GM23338 (cell line): ENCODE data around the gene BICD2. TPM values are rescaled to one million over a fixed set of nuclear protein-coding genes. Genes with fewer than 3 reads are reported as not detected.

Experiments used
- ATAC-seq: fragments of 200-7000 bp; cut with Tn5 transposase; 3 replicates; pipeline ENCODE4 v1.9.1; 2020
- DNase-seq: peaks from one replicate; pipeline ENCODE4 v3.0.0-alpha.2; 2015; ENCODE audit warnings: low spot score
- H2AFZ ChIP-seq: fragments of 200-600 bp; sonication (generic); 2 replicates; pipeline ENCODE4 v1.8.0; 2016; ENCODE audit warnings: antibody characterized with exemption, mild to moderate bottlenecking, moderate library complexity
- H3F3A ChIP-seq: fragments of 200-600 bp; sonication (generic); replicated peaks from 2 replicates; pipeline ENCODE4 v1.8.0; 2017; ENCODE audit warnings: antibody characterized with exemption, mixed run types, low read depth
- H3K27ac ChIP-seq: fragments of 200-600 bp; sonication (generic); 2 replicates; pipeline ENCODE4 v1.6.1; 2016; ENCODE audit warnings: low read depth
- H3K27me3 ChIP-seq: fragments of 200-600 bp; sonication (generic); 2 replicates; pipeline ENCODE4 v1.8.0; 2016; ENCODE audit warnings: mild to moderate bottlenecking, mixed run types, moderate library complexity; ENCODE audit not compliant: insufficient read depth
- H3K36me3 ChIP-seq: fragments of 200-600 bp; sonication (generic); 2 replicates; pipeline ENCODE4 v1.8.0; 2016; ENCODE audit warnings: mild to moderate bottlenecking; ENCODE audit not compliant: insufficient read depth
- H3K4me1 ChIP-seq: fragments of 200-600 bp; sonication (generic); 2 replicates; pipeline ENCODE4 v1.8.0; 2016; ENCODE audit warnings: mild to moderate bottlenecking, moderate library complexity; ENCODE audit not compliant: insufficient read depth
- H3K4me2 ChIP-seq: fragments of 200-600 bp; sonication (generic); 2 replicates; pipeline ENCODE4 v1.7.1; 2017; ENCODE audit warnings: mixed run types
- H3K4me3 ChIP-seq: fragments of 200-600 bp; sonication (generic); 2 replicates; pipeline ENCODE4 v1.6.1; 2016; ENCODE audit warnings: mixed run types
- H3K79me2 ChIP-seq: fragments of 200-600 bp; sonication (generic); replicated peaks from 2 replicates; pipeline ENCODE4 v1.8.0; 2017; ENCODE audit warnings: mild to moderate bottlenecking; ENCODE audit not compliant: insufficient read depth
- H3K9me2 ChIP-seq: fragments of 200-600 bp; sonication (generic); 2 replicates; pipeline ENCODE4 v1.8.0; 2017; ENCODE audit not compliant: insufficient read depth
- H4K20me1 ChIP-seq: fragments of 200-600 bp; sonication (generic); replicated peaks from 2 replicates; pipeline ENCODE4 v1.8.0; 2017; ENCODE audit warnings: mild to moderate bottlenecking; ENCODE audit not compliant: insufficient read depth
- H3K27ac Mint-ChIP-seq: 2 replicates; pipeline ENCODE4 v1.8.0; 2020; ENCODE audit warnings: inconsistent platforms, mild to moderate bottlenecking, moderate library complexity, mixed read lengths
- H3K27me3 Mint-ChIP-seq: 3 replicates; pipeline ENCODE4 v1.8.0; 2022; ENCODE audit warnings: low read depth, mild to moderate bottlenecking, moderate library complexity, mixed read lengths, inconsistent platforms; ENCODE audit not compliant: insufficient read depth, poor library complexity
- H3K36me3 Mint-ChIP-seq: 3 replicates; pipeline ENCODE4 v1.8.0; 2021; ENCODE audit warnings: low read depth, mild to moderate bottlenecking, inconsistent platforms, moderate library complexity, mixed read lengths
- H3K4me1 Mint-ChIP-seq: 3 replicates; pipeline ENCODE4 v1.8.0; 2020; ENCODE audit warnings: mild to moderate bottlenecking, inconsistent platforms, mixed read lengths
- H3K4me3 Mint-ChIP-seq: 3 replicates; pipeline ENCODE4 v1.8.0; 2021; ENCODE audit warnings: moderate library complexity, mild to moderate bottlenecking, inconsistent platforms, mixed read lengths
- H3K9me3 Mint-ChIP-seq: 3 replicates; pipeline ENCODE4 v1.8.0; 2020; ENCODE audit warnings: moderate library complexity, mild to moderate bottlenecking, inconsistent platforms, mixed read lengths
- CREB1 ChIP-seq: fragments of 250-450 bp; sonication (Bioruptor Pico); IDR thresholded peaks from 2 replicates; pipeline ENCODE4 v1.5.0; 2020; ENCODE audit warnings: low read depth, mild to moderate bottlenecking, moderate library complexity
- EZH2 ChIP-seq: fragments of 200-600 bp; sonication (generic); IDR thresholded peaks from one replicate; pipeline ENCODE4 v1.8.0; 2017; ENCODE audit warnings: antibody characterized with exemption, mild to moderate bottlenecking, low read depth; ENCODE audit not compliant: unreplicated experiment
- EZH2phosphoT487 ChIP-seq: fragments of 200-600 bp; sonication (generic); IDR thresholded peaks from one replicate; pipeline ENCODE4 v1.8.1; 2018; ENCODE audit warnings: antibody characterized with exemption; ENCODE audit not compliant: unreplicated experiment
- JUNB ChIP-seq: IDR thresholded peaks from one replicate; pipeline ENCODE4 v1.6.1; 2016; ENCODE audit warnings: antibody characterized with exemption; ENCODE audit not compliant: unreplicated experiment
- NANOG ChIP-seq: IDR thresholded peaks from 2 replicates; pipeline ENCODE4 v1.6.1; 2016; ENCODE audit warnings: antibody characterized with exemption, borderline replicate concordance
- POLR2AphosphoS5 ChIP-seq: IDR thresholded peaks from 2 replicates; pipeline ENCODE4 v1.6.1; 2016; ENCODE audit warnings: antibody characterized with exemption, low read depth
- STAT1 ChIP-seq: IDR thresholded peaks from one replicate; pipeline ENCODE4 v1.6.1; 2016; ENCODE audit warnings: antibody characterized with exemption; ENCODE audit not compliant: unreplicated experiment
- ZNF114 ChIP-seq: fragments of 250-450 bp; sonication (Bioruptor Pico); IDR thresholded peaks from 2 replicates; pipeline ENCODE4 v1.5.0; 2020; ENCODE audit warnings: mild to moderate bottlenecking, moderate library complexity
- ZNF331 ChIP-seq: fragments of 250-450 bp; sonication (Bioruptor Pico); IDR thresholded peaks from 2 replicates; pipeline ENCODE4 v1.5.0; 2020; ENCODE audit warnings: low read depth, mild to moderate bottlenecking, moderate library complexity
- polyA plus RNA-seq: library from polyadenylated mRNA; unstranded; fragments of >200 nt; fragmentation: Nextera tagmentation; extraction: Ambion mirVana; gene quantifications from 2 replicates; pipeline ENCODE4 v1.2.1, GENCODE V29; 2016
- total RNA-seq: library from RNA; depleted of rRNA; stranded (reverse); fragments of >200 nt; shearing (Covaris generic); gene quantifications from 2 replicates; pipeline ENCODE4 v1.2.3, GENCODE V29; 2014
- TF ChIP-seq, protein P1 (sequence below): IDR thresholded peaks from 2 replicates; pipeline ENCODE4 v1.6.1; 2016; ENCODE audit warnings: antibody characterized with exemption
- TF ChIP-seq, protein P2 (sequence below): IDR thresholded peaks from one replicate; pipeline ENCODE4 v1.6.1; 2018; ENCODE audit warnings: antibody characterized with exemption; ENCODE audit not compliant: unreplicated experiment
- TF ChIP-seq, protein P3 (sequence below), 2 experiments: fragments of 200-600 bp in 1 of 2; sonication (generic) in 1 of 2; conservative IDR thresholded peaks; 2 replicates each; pipeline versions ENCODE4 v1.5.1 to v1.6.1; 2016 to 2017; ENCODE audit warnings: antibody characterized with exemption in 2 of 2, low read depth in 2 of 2, mild to moderate bottlenecking in 2 of 2, moderate library complexity in 1 of 2
- TF ChIP-seq, protein P4 (sequence below): fragments of 250-450 bp; sonication (Bioruptor Pico); IDR thresholded peaks from 2 replicates; pipeline ENCODE4 v1.5.0; 2020; ENCODE audit warnings: mild to moderate bottlenecking, moderate library complexity

The BICD2 gene
- total and polyA plus RNA-seq, 2 experiments from 2014 or later: 8.7 to 34.3 TPM

DNA sequence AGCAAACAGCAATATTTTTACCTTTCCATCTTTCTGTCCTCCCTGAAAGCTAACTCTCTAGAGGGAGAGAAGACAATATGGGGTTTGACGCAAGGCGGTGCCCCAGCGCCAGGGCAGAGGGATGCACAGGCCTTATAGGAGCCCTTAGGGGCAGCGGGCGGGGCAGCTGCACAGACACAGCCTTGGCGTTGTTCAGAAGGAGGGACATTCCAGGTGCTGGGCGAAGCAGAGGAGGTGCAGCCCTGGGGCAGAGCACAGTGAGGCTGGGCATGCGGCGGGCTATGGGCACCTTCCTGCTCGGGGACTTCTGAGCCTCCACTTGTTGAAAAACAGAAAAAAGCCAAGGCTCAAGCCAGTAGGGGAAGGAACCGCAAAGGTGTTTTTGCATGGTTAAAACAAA lies 33.7 kb upstream of the BICD2 start:
- Histone ChIP-seq H3K4me2 (no peak overlapping the region), H2AFZ (no peak overlapping the region), H3K27ac (no peak overlapping the region), H3K79me2 (no peaks in the 10 kb centered on the region), H4K20me1 (no peaks in the 10 kb centered on the region), H3K4me3 (no peak overlapping the region), H3K27me3 (no peaks in the 10 kb centered on the region), H3K9me2 (no peaks in the 10 kb centered on the region), H3F3A (no peaks in the 10 kb centered on the region), H3K4me1 (peaks cover 6% of the 10 kb centered on the region; the same call in 1 of the 2 replicates), H3K36me3 (no peaks in the 10 kb centered on the region)
- H3K4me1 Mint-ChIP-seq: no peaks in the 10 kb centered on the region; the same call in 2 of the 3 replicates
- H3K36me3 Mint-ChIP-seq: no peaks in the 10 kb centered on the region
- no peak overlapping the region for H3K27ac Mint-ChIP-seq
- no peaks in the 10 kb centered on the region for H3K9me3 Mint-ChIP-seq
- DNase-seq (no peak), ATAC-seq (no peak)
- TF ChIP-seq, protein P1, sequence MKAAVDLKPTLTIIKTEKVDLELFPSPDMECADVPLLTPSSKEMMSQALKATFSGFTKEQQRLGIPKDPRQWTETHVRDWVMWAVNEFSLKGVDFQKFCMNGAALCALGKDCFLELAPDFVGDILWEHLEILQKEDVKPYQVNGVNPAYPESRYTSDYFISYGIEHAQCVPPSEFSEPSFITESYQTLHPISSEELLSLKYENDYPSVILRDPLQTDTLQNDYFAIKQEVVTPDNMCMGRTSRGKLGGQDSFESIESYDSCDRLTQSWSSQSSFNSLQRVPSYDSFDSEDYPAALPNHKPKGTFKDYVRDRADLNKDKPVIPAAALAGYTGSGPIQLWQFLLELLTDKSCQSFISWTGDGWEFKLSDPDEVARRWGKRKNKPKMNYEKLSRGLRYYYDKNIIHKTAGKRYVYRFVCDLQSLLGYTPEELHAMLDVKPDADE: no peak
- TF ChIP-seq EZH2phosphoT487 (no peak), ZNF331 (no peak), ZNF114 (CRISPR knock-in tag) (no peak), CREB1 (CRISPR knock-in tag) (no peak), NANOG (no peak), JUNB (no peak), EZH2 (no peak), POLR2AphosphoS5 (no peak), STAT1 (no peak)
- TF ChIP-seq, protein P2, sequence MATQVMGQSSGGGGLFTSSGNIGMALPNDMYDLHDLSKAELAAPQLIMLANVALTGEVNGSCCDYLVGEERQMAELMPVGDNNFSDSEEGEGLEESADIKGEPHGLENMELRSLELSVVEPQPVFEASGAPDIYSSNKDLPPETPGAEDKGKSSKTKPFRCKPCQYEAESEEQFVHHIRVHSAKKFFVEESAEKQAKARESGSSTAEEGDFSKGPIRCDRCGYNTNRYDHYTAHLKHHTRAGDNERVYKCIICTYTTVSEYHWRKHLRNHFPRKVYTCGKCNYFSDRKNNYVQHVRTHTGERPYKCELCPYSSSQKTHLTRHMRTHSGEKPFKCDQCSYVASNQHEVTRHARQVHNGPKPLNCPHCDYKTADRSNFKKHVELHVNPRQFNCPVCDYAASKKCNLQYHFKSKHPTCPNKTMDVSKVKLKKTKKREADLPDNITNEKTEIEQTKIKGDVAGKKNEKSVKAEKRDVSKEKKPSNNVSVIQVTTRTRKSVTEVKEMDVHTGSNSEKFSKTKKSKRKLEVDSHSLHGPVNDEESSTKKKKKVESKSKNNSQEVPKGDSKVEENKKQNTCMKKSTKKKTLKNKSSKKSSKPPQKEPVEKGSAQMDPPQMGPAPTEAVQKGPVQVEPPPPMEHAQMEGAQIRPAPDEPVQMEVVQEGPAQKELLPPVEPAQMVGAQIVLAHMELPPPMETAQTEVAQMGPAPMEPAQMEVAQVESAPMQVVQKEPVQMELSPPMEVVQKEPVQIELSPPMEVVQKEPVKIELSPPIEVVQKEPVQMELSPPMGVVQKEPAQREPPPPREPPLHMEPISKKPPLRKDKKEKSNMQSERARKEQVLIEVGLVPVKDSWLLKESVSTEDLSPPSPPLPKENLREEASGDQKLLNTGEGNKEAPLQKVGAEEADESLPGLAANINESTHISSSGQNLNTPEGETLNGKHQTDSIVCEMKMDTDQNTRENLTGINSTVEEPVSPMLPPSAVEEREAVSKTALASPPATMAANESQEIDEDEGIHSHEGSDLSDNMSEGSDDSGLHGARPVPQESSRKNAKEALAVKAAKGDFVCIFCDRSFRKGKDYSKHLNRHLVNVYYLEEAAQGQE: no peak
- TF ChIP-seq, protein P3, sequence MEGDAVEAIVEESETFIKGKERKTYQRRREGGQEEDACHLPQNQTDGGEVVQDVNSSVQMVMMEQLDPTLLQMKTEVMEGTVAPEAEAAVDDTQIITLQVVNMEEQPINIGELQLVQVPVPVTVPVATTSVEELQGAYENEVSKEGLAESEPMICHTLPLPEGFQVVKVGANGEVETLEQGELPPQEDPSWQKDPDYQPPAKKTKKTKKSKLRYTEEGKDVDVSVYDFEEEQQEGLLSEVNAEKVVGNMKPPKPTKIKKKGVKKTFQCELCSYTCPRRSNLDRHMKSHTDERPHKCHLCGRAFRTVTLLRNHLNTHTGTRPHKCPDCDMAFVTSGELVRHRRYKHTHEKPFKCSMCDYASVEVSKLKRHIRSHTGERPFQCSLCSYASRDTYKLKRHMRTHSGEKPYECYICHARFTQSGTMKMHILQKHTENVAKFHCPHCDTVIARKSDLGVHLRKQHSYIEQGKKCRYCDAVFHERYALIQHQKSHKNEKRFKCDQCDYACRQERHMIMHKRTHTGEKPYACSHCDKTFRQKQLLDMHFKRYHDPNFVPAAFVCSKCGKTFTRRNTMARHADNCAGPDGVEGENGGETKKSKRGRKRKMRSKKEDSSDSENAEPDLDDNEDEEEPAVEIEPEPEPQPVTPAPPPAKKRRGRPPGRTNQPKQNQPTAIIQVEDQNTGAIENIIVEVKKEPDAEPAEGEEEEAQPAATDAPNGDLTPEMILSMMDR (conservative IDR thresholded peaks at IDR 0.05; ENCODE audit: low read depth in 2 of 2): no peak
- TF ChIP-seq, protein P4, sequence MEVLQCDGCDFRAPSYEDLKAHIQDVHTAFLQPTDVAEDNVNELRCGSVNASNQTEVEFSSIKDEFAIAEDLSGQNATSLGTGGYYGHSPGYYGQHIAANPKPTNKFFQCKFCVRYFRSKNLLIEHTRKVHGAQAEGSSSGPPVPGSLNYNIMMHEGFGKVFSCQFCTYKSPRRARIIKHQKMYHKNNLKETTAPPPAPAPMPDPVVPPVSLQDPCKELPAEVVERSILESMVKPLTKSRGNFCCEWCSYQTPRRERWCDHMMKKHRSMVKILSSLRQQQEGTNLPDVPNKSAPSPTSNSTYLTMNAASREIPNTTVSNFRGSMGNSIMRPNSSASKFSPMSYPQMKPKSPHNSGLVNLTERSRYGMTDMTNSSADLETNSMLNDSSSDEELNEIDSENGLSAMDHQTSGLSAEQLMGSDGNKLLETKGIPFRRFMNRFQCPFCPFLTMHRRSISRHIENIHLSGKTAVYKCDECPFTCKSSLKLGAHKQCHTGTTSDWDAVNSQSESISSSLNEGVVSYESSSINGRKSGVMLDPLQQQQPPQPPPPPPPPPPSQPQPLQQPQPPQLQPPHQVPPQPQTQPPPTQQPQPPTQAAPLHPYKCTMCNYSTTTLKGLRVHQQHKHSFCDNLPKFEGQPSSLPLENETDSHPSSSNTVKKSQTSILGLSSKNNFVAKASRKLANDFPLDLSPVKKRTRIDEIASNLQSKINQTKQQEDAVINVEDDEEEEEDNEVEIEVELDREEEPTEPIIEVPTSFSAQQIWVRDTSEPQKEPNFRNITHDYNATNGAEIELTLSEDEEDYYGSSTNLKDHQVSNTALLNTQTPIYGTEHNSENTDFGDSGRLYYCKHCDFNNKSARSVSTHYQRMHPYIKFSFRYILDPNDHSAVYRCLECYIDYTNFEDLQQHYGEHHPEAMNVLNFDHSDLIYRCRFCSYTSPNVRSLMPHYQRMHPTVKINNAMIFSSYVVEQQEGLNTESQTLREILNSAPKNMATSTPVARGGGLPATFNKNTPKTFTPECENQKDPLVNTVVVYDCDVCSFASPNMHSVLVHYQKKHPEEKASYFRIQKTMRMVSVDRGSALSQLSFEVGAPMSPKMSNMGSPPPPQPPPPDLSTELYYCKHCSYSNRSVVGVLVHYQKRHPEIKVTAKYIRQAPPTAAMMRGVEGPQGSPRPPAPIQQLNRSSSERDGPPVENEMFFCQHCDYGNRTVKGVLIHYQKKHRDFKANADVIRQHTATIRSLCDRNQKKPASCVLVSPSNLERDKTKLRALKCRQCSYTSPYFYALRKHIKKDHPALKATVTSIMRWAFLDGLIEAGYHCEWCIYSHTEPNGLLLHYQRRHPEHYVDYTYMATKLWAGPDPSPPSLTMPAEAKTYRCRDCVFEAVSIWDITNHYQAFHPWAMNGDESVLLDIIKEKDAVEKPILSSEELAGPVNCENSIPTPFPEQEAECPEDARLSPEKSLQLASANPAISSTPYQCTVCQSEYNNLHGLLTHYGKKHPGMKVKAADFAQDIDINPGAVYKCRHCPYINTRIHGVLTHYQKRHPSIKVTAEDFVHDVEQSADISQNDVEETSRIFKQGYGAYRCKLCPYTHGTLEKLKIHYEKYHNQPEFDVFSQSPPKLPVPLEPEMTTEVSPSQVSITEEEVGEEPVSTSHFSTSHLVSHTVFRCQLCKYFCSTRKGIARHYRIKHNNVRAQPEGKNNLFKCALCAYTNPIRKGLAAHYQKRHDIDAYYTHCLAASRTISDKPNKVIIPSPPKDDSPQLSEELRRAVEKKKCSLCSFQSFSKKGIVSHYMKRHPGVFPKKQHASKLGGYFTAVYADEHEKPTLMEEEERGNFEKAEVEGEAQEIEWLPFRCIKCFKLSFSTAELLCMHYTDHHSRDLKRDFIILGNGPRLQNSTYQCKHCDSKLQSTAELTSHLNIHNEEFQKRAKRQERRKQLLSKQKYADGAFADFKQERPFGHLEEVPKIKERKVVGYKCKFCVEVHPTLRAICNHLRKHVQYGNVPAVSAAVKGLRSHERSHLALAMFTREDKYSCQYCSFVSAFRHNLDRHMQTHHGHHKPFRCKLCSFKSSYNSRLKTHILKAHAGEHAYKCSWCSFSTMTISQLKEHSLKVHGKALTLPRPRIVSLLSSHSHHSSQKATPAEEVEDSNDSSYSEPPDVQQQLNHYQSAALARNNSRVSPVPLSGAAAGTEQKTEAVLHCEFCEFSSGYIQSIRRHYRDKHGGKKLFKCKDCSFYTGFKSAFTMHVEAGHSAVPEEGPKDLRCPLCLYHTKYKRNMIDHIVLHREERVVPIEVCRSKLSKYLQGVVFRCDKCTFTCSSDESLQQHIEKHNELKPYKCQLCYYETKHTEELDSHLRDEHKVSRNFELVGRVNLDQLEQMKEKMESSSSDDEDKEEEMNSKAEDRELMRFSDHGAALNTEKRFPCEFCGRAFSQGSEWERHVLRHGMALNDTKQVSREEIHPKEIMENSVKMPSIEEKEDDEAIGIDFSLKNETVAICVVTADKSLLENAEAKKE (CRISPR knock-in tag): no peak
- no peak overlapping the region for H3K4me3 Mint-ChIP-seq
- no peaks in the 10 kb centered on the region for H3K27me3 Mint-ChIP-seq
